ENCODE results near the gene RACK1. TPM values are rescaled to one million over a fixed set of nuclear protein-coding genes. Genes with fewer than 3 reads are reported as not detected.

Gene RACK1
- total and polyA plus RNA-seq, 2 of the 13 experiments (the other 11 are each of a cell fraction or from before 2014, with no cell fraction given), result 2,514 to 6,141 TPM

- no peak for TF ChIP-seq ZBTB4 (CRISPR knock-in tag; IDR thresholded peaks at IDR 0.05; ENCODE audit: borderline replicate concordance)
- TF ChIP-seq RELA (CRISPR knock-in tag; IDR thresholded peaks at IDR 0.05), result no peak
- no peak for TF ChIP-seq TRIM24 (CRISPR knock-in tag; IDR thresholded peaks at IDR 0.05)
- peak; percentile 61 for TF ChIP-seq ZGPAT (CRISPR knock-in tag; IDR thresholded peaks at IDR 0.05)
- TF ChIP-seq ZNF713 (CRISPR knock-in tag; IDR thresholded peaks at IDR 0.05), result 0 out of 2 replicates have a peak, but pooled peaks have one; percentile 69
- no peak for TF ChIP-seq MYNN (CRISPR knock-in tag; IDR thresholded peaks at IDR 0.05; ENCODE audit: low read depth)
- no peak for TF ChIP-seq YY1 (IDR thresholded peaks at IDR 0.05; ENCODE audit: insufficient read depth, insufficient replicate concordance, low read depth, low read length)
- TF ChIP-seq TFAP4 (IDR thresholded peaks at IDR 0.05; ENCODE audit: borderline replicate concordance, low read depth), result no peak
- TF ChIP-seq KDM2A (CRISPR knock-in tag; IDR thresholded peaks at IDR 0.05; ENCODE audit: borderline replicate concordance, low read depth), result peak; percentile 64; the same call in 1 of the 2 replicates
- TF ChIP-seq BRD4 (CRISPR knock-in tag; IDR thresholded peaks at IDR 0.05), result peak; percentile 87; the same call in 1 of the 2 replicates
- TF ChIP-seq YEATS2 (CRISPR knock-in tag; IDR thresholded peaks at IDR 0.05; ENCODE audit: borderline replicate concordance), result 0 out of 2 replicates have a peak, but pooled peaks have one; percentile 15
- TF ChIP-seq ATF1 (CRISPR knock-in tag; IDR thresholded peaks at IDR 0.05), result no peak
- TF ChIP-seq XBP1 (CRISPR knock-in tag; IDR thresholded peaks at IDR 0.05), result peak; percentile 59
- TF ChIP-seq STAT5B (CRISPR knock-in tag; IDR thresholded peaks at IDR 0.05), result no peak
Observed at GRCh38 chr5:181261320-181262049, 17.8 kb upstream of the RACK1 start (continued).

Data from HepG2 (cell line).